EL (cell line): ENCODE results near the gene TFAP2A.

ENCODE experiments used
- DNase-seq: peaks from one replicate; pipeline ENCODE4 v3.0.0-alpha.2; 2016

TFAP2A gene

DNA sequence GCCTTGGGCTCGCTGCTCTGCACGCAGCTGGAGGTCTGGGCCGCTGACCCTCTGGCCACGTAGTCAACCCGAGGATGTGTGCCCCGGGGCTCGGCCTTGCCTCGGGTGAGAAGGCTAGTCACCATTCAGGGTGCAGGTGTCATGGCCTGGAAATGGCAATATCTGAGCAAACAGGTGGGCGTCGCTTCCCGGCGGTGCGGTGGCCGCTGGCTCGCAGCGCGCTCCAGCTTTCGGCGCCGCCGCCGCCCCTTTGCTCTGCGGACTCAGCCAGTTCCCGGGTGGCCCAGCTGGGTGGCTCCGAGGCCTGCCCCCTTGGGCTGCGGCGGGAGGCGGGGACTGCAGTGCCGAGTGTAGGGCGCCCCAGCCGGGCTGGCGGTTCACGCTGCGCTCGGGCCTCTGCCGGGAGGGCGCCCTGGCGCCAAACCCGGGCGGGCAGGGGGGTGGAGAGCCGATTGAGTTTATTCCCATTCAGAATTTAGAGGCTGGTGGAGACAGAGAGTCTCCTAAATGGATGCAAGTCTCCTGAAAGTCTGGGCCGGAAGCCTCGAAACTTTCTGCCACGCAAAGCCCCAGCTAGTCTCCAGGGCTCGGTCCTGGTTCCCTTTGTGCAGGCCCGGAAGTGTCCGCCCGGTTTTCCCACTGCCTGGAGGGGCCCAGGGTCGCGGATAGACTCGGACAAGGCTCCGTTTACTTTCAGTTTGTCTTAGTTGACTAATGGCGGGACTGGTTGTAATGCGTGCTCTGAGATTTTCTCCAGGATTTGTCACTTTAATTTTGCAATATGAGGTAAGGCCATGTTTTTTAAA lies 11.3 kb upstream of the TFAP2A start:
- DNase-seq, result peak; percentile 86

DNA sequence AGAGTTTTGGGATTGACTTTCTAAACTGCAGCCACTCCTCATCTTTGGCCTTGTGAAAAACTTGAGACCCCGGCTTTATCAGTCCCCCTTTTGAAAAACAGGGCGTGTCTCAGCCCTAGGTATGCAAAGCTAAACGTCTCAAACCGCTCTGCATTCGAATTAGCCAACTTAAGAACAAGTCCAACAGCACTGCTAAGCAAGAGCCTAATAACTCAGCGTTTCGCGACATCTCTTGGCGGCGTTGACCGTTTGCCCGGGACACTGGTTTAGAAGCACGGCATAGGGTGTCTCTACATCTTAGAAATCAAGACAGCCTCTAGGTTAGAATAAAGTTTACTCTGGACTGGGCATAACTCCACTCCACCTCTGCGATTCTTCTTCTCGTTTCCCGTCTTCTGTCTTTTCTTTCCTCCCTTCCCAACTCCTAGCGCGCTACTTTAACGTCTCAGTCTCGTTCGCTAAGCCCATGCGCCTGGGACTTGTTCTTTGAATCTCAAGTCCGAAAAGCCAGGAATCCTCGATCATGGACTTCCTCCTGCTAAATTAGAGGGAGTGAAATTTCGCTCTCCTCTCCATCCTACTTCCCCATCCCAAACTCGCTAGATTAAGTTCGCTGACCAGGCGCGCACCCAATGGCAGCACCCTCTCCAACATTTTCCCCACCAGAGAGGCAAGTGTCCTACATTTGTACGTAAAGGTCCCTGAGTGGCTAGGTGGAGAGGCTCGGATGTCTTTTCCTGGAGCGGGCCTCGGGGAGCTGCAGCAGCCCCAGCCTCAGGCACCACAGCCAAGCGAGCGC lies 10.5 kb upstream of the TFAP2A start:
- DNase-seq, result no peak

DNA sequence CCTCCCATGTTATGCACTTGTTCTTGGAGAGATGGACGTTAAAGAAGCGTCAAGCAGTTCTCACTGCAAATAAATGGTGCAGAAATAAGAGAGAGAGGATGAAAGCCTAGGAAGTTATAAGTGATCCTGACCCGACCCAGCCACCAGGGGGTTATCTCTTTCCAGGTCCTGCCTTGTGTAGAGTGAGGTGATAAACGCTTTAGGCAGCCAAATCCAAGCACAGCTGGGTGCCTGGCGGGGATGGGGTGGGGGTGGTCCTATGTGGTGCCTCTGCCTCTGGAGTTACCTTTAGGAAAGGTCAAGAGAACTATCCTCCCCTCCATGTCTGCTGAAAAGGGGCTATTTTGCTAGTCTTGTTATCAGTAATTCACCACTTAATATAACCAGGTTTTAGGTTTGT lies 9.2 kb upstream of the TFAP2A start:
- no peak for DNase-seq

DNA sequence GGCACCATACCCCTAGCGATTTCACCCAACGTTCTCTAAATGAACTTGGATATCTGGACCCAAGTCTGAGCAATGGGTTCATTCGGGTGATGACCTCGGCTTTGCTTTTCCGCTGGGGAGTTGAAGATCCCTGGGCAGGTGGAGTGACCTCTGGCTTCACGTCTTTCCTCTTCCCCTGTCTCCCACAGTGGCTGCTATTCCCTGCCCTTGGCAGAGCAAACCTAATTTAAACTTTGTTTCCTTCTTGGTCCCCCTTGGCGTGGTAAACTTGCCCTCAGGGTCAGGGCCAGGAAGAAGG lies 7.8 kb upstream of the TFAP2A start:
- no peak for DNase-seq

GRCh38 chr6:10421921-10422736 lies 7.3 kb upstream of the TFAP2A start:
- DNase-seq, result no peak

DNA sequence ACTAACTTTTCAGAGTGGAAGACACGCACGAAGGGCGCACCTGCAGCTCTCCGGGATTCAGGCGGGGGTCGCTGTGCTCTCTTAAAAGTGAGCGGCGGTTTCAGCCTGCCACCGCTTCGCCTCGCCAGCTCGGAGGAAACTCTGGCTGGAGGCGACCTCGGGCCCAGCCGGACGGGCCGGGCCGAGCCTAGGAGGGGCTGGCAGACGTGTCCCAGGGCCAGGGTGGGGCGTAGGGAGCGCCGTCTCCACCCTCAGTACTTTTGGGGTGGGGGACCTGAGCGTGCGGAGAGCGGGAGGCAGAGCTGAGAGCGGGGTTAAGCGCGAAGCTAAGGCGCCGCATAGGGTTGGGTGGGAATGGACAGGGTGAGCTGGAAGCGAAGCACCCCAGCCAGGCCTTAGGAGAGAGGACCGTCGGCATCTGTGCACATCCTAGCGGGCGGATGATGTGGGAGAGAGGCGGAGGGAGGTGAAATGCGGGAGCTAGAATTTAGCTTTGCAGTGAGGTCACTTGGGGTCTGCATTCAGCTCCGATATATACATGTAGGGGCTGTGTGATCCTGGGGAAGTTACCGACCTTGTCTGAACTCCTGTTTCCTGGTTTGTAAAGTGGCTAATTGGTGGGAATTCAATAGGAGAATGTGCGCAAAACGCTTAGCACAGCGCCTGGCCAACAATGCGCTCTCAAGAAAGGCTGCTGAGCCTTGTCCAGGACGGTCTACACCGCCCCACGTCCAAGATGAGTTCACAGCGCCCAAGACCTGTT lies 6.5 kb upstream of the TFAP2A start:
- DNase-seq, result no peak

DNA sequence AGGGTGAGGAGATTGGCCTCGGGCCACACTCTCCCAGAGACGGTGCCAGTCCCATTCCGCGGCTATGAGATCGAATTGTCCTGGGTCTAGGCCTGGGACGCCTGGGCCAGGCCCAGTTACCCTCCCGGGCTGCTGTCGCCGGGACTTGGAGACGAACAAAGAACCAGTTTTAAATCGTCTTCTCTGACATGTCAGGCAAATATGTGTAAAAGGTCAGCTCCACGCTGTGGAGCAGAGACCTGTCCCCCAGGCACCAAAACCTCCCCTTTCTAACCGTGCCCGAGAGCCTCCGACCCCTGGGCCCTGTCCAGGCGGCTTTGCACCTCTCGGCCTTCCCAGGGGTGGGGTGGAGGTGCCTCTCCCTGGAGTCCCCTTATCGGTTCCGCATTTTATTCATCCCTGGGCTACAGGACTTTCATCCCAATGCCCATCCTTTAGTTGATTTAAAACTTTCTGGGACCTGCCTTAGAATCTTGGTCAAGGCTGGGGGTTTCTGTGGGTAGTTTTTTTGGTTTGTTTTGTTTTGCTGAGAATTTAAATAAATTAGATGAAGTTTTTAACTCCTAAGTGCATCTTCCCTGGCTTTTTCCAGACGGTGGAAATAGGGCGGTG lies 5.8 kb upstream of the TFAP2A start:
- DNase-seq, result no peak

- DNase-seq, result no peak
Measured at GRCh38 chr6:10419749-10420545, 5.1 kb upstream of the TFAP2A start.

DNA sequence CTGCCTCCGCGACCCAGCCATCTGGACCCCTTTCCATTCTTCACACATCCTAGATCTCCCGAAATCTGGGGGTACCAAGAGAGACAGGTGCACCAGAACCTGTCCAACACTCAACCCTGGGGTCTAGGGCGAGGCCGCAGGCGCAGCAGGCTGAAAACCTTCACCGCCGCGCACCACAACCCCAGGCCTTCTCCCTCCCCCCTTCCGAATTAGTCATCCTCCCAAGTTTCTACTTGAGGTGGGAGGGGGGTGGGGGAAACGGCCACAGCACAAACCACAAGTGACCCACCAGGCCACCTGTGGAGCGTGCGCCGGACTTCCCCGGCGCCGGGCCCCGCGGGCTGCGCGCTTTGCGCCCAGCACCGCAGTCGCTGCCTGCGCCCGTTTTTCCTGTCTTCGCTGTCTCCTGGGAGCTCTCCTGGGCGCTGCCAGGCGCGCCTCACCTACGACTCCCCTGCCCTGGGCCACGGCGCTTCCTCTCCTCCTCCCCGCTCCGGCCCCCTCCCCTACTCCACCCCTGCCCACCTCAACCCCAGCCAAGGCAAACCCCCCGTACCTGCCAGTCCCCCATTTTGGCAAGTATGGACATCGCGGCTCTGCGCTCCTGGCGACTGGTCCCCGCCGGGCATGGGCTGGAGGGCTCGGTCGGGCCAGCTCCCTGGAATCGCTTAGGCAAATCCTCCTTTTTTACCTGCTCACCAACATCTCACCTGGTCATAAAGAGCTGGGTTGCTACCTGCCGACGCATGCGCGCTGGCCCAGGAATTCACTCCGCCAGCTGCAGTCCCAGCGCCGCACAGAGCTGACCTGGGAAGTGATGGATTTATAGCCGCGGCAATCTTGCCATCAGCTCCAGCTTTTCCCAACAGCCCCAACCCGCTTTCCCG lies 4.2 kb upstream of the TFAP2A start:
- no peak for DNase-seq

GRCh38 chr6:10418361-10418861 lies 3.5 kb upstream of the TFAP2A start:
- DNase-seq, result no peak

- no peak for DNase-seq
Measured at GRCh38 chr6:10417681-10418104, 2.8 kb upstream of the TFAP2A start.

DNA sequence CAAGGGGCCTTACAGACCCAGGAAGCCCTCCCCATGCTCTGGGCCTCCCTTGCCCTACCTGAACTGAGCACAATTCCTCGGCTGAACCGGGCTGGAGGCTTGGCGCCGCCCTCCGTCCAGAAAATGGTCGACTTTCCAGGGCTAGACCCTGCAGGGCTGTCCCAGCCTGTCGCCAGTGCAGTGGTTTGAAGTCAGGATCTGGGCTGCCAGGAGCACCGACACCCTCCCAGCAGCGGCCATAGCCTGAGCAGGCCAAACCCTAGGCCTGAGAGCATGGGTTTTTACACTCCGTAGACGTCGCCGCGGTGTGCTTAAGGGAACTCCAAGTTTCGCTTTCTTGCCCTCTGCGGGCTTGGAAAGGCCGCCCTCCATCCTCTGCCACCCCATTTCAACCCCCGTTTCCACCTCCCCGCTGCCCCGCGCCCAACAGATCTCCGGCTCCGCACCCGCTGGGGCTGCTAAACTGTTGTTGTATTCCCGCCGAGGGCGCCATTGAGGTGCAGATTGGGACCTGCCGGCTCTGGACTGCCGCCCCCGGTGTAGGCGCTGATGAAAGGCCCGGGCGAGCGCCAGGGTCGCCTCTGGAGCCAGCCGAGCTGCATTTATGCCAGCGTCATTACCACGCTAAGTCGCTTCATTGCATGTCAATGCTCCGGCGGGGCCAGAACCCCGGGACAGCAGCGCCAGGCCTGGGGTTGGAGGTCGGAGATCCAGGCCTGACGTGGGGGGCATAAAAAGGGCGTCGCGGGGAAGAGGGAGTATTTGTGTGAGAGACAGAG lies 2.2 kb upstream of the TFAP2A start:
- DNase-seq, result no peak

DNA sequence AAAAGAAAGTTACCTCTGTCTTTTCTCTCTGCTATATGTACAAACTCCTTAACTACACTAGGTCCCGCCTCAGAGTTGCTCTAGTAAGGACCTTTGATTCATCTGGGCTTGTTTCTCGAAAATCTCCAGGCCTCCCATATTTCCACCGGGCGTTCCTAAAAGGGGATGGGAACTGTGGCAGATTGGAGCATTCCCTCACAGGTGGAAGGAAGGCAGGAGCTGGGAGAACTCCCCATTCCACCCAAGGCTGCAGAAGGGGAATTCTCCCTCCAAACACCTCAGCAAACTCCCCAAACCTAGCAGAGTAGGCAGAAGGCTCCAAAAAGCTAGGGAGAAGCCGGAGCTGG lies 1.6 kb upstream of the TFAP2A start:
- DNase-seq, result no peak

- DNase-seq, result no peak
Measured at GRCh38 chr6:10415617-10416480, 975 bp upstream of the TFAP2A start.

DNA sequence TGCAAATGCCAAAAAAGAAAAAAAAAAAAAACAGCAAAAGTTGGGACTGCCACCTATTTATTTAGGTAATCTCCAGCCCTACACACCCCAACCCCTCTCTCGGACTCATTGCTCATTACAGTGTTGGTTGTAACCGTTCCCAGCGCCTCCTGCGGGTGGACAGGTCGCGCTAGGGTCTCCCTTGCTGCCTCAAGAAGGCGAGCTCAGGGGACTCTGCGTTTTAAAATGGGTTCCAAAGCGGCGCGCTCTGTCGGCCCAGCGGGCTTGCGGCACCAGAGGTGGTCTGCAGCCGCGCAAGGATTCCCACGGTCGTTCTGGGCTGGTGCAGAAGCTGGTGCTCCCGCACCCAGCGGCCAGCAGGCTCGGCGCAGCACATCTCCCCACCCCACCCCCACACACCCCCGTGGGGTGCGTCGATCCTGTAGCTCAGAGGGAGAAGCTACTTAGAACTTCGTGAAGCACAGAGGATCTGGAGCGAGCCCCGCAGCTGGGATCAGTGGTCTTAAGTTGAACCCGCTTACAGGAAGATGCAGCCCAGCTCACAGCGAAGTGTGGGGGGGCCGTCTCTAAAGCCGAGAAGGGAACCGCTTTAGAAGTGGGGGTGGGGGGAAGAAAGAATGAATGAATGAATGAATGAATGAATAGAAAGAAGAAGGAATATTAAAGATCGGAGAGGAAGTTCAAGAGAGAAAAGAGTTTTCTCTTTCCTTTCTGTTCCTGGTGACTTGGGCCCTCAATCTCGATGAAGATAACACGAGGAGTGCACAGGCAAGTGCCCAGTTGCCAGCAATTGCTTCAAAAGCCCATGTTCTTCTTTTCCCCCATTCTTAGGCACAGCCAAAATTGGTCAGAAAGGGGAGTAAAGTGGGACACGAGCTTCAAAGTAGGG lies 780 bp downstream of the TFAP2A start:
- DNase-seq, result peak; percentile 77

DNA sequence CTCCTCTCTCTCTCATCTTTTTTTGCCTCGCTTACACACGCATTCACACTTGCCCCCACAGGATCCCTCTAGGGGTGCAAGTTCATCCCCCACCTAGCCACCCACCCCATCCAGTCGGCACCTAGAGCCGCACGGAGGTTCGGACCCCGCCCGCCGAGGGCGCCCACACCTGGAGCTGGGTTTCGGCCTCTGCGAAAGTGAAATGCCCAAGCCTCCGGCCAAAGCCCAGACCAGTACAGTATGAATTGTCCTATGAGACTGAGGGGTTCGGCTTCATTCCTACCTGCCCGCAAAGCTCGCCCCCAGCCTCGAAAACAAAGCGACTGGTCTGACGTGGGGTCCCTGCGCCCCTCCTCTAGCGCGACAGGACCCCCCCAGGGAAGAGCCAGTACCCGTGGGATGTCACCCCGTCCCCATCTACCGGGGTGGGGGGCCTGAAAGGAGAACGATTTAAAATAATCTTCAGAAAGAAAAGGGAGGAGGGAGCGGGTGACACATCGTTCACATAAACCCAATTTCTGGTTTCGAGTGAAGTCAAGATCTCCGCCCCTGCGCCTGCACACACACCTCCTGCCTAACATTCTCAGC lies 1.5 kb downstream of the TFAP2A start:
- no peak for DNase-seq
